Fibroblast of upper back skin (primary cell): Measurements from ENCODE around the gene SNAPC4.

Source experiments
- DNase-seq: peaks from one replicate; pipeline ENCODE4 v3.0.0-alpha.2; 2013

SNAPC4 gene

DNA sequence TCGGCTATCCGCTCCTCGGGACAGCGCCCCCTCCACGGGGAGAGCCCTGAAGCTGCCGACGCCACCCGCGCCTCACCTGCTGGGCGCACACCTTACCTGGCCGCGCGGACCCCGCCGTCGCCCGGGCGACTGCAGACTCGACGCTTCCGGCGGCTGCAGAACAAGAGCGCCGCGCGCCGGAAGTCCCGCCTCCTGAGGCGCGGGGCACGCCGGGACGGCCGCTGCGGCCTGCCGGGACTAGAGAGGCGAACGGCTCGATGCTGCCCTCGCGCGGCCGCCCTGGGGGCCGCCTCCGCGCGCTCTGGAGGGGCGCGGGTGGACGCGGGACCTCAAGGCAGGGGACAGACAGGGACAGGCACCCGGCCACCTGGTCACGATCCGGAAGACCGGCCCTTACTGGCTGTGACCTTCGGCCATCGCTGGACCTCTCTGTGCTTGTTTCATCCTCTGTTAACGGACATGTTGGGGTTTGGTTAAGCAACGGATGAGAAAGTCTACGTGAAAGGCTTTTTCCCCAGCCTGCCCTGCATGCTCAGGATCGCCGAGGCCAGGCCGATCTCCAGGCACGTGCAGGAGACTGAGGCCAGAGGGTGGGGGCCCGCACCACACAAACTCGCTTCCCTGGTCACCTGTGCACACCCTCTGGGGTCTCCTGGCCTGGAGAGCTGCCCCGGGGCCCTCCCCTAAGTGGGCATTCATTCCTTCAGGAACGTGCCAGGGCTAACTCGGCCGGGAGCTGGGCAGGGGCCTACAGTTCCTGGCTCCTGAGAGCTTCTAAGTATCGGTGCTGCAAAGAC is at the start of gene SNAPC4:
Gene SNAPC4 (minus strand): TSS at position 133 of the 797 bp plus-strand sequence. CDS start 1,742 bp downstream, outside the sequence.
- peak; percentile 80 for DNase-seq

GRCh38 chr9:136448655-136449054 is 48.7 kb upstream of the SNAPC4 start:
- no peak for DNase-seq

DNA sequence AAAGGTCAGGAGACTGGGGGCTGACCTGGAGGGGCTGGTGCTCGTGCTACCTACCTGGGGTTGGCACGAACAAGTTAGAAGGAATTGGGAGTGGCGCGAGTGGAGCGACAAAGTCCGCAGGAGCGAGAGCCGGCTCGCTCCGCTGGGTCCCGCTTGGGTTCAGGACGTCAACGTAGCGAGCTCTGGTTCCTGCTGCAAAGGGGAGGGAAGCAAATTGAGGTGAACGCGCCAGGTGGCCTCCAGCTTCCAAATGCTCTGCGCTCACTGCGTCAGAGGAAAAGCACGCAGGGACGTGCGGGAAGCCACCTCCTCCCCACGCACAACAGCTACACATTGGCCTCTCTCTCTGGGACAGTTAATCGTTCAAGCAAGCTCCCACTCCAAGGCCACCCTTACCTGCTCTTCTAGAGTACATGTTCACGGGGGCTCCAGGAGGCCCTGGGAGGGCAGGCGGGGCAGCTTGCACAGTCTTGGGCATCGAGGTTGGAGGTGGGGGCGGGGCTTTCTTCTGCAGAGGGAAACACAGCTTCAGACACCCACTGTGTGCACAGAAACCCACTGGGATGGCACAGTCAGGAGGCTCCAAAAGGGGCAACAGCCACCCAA is 47.3 kb upstream of the SNAPC4 start:
- no peak for DNase-seq

DNA sequence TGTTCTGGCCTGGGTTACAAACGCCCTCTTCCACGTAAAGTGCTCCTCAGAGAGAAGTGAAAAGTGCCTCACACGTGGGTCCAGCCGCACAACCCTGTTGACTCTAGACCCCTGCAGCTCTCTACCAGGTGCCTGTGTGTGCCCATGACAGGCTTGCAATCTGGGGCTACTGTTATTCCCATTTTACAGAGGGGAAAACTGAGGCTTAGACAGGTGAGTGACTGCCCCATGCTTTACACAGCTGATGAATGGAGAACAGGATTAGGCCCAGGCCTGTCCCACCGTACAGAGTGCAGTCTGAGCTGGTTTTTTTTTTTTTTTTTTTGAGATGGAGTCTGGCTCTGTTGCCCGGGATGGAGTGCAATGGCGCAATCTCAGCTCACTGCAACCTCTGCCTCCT is 45.8 kb upstream of the SNAPC4 start:
- no peak for DNase-seq

DNA sequence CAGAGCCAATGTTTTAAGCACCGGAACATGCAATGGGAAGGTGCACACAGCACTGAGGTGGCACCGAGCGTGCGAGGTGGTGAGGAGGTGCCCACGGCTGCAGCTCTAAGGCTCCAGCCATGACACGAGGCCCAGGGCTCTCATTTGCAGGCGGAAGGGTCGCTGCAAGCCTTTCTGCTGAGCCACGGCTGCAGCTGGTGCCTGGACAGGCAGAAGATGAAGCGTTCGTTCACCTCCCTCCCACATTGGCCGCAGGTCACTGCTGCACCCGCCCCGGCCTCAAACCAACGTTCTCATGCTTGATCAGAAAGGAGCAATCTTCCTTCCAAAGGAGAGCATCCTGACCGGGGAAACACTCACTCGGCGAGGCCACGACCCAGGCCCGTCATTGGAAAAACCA is 44.1 kb upstream of the SNAPC4 start:
- no peak for DNase-seq

DNA sequence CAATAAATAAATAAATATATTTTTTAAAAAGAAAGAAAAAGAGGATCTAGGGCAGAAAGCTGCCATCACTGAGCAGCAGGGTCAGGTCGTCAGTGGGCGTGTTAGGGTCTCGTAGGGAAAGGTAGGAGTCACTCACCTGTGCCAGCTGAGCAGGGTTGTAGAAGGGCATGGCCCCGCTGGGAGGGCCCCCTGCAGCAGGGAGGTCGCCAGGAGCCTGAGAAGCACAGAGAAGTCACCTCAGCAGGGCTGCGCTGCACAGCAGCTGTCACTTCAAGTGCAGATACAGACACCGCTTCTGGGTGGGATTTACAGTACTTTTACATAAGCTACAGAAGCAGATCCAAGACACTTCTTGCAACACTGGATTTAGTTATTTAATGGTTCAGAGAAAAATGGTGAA is 43.7 kb upstream of the SNAPC4 start:
- no peak for DNase-seq

GRCh38 chr9:136443087-136443486 is 43.1 kb upstream of the SNAPC4 start:
- DNase-seq: no peak

DNA sequence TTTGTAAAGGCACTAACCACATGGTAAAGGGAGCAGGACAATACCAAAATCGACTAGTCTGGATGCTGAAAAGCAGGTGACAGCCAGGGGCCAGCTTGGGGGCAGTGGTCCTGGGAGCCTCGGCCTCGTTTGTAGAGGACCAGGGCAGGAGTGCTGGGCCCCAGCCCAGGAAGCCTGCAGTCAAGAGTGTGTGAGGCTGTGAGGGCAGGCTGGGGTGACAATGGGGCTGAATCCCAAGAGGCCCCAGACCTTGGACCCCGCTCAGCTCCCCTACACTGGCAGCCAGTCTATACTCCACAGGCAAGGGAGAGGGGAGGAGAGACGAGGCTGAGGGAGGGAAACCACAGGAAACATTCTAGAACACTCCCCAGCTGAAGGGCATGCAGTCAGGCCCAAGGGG is 42.3 kb upstream of the SNAPC4 start:
- DNase-seq: no peak

DNA sequence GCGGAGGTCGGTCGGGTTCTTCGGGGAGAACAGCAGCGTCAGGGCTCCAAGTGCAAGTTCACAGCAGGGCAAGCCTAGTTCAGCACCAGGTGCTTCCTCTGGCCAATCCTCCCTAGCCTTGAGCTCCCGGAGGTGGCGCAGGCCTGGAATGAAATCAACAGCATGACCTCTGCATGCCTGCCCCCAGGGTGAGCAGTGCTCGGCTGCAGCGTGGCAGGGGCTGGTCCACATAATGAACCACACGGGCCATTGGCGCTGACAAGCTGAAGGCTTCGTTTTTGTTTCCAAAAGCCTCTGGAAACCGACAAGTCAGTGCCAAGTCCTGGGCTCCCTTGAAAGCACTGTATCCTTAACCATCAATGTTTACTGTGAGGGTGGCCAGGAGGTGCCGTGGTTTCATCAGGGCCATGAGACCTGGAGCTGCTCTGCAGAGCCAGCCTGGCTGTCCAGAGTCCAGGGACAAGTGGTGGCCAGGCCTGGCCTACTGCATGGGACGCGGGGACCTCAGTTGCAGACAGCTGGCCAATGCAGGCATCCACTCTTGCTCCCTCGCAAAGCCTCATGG is 41.8 kb upstream of the SNAPC4 start:
- no peak for DNase-seq

GRCh38 chr9:136441191-136441680 is 41.3 kb upstream of the SNAPC4 start:
- DNase-seq: no peak

- peak; percentile 54 for DNase-seq
These were observed 39.8 kb upstream of the SNAPC4 start, which contains the start of gene INPP5E for GRCh38 chr9:136439481-136440408. Gene INPP5E, minus strand, starts transcription at chr9:136439845. Its CDS starts 426 bp downstream, at chr9:136439419.

DNA sequence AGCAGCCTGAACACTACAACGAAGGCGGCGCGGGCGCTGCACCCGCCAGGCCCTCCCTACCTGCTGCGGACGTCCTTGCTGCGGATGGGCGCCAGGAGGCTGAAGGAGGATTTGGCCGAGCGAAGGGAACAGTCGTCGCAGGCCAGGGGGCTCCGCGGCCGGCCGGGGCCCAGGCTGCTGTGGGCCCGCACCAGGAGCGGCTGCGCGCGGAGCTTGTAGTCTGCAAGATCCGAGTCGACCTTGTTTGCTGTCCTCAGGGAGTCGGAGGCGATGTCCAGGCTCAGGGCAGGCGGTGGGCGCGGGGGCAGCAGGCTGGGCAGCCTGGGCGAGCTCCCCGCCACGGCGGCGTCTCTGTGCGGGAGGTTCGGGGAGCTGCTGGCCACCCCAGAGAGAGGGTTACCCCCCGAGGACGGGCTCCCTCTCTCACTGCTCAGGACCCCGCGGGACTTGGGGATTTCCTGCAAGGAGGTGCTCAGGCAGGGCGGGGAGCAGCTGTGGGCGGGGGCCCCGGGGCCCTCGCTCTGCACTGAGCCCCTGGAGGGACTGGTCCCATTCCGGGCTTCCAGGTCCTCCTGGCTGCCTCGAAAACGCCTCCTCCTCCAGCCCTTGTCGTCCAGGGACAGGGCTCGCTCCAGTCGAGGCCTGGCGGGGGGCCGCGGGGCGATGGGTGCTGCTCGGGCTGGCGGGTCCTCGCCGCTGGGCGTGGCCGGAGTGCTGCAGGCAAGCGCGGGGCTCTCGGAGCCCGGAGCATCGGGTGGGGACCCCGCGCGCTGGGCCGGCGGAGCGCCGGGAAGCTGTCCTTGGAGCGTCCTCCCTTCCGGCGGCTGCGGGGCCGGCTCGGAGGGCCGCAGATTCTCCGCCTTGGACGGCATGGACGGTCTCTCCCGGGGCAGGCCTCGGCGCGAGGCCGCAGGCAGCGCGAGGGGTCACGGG is 38.8 kb upstream of the SNAPC4 start:
- DNase-seq: peak; percentile 12

DNA sequence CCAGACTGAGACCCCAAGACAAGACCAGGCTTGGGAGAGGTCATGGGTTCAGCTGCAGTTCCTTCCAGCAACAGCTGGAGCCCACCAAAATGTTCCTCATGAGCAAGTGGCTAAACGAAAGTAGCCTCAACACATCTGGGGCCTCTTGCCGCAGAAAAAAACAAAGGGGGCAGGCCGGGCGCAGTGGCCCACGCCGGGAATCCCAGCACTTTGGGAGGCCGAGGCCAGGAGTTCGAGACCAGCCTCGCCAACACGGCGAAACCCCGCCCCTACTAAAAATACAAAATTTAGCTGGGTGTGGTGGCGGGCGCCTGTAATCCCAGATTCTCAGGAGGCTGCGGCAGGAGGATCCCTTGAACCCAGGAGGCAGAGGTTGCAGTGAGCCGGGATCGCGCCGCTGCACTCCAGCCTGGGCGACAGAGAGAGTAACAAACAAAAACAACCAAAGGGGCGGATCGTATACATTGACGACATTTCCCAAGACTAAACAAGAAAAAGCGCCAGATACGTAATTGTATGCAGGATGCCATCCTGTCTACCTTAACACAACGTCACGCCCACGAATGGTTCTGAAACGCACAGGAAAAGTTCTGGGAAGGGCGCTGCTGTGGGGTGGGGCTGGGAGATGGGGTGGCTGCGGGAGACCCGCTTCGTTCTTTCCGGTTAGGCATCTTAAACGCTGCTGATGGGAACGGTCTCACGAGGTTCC is 38.0 kb upstream of the SNAPC4 start:
- no peak for DNase-seq

GRCh38 chr9:136437430-136437829 is 37.5 kb upstream of the SNAPC4 start:
- peak; percentile 30 for DNase-seq

DNA sequence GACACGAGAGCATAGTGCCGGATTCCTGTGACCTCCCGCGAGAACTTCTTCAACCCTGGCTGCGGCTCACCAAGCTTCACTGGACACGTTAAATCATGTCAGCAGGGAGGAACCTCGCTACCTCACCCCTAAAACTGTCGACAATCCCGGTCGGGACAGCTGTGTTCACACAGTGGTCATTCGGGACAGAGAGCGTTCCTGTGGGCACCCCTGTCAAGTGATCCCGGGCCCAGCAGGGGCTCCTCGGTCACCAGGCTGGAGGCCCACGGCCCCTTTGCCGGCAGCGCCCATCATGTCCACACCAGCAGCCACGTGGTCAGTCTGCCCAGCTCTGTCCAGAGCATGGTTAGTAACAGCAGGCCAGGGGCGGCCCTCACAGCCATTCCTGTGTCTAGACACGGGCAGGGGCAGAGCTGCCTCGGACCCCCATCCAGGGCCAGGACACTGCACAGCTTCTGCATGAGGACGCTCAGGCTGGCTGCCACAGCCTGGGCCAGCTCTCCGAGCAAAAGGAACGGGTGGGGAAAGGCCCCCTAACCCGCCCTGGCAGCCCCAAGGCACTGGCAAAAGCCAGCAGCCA is 36.2 kb upstream of the SNAPC4 start:
- no peak for DNase-seq

DNA sequence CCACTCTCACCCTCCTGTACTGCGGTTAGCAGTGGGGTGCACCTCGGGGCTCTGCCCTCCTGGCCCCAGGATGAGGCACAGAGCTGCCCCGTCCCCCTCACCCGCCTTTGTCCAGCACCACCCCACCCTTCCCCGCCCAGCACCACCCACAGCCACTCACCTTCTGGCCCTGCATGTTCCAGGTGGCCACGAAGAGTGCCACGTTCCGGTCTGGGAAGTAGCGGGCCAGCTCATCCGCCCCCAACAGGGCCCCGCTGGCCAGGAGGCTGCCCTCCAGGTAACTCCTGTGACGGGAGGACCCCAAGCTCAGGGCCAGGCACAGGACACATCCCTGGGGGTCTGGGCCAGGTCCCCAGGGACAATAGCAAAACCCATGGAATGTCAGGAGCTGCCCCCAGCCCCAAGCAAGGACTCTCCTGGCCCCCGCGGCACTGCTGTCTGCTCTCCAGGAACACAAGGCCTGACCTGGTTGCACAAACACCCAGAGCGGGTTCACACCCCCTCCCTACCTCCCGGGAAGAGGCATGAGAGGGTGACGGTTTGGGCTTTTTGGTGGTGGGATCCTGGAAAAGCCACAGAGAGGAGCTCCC is 34.7 kb upstream of the SNAPC4 start:
- DNase-seq: no peak

GRCh38 chr9:136433849-136434579 is 34.0 kb upstream of the SNAPC4 start:
- DNase-seq: no peak

DNA sequence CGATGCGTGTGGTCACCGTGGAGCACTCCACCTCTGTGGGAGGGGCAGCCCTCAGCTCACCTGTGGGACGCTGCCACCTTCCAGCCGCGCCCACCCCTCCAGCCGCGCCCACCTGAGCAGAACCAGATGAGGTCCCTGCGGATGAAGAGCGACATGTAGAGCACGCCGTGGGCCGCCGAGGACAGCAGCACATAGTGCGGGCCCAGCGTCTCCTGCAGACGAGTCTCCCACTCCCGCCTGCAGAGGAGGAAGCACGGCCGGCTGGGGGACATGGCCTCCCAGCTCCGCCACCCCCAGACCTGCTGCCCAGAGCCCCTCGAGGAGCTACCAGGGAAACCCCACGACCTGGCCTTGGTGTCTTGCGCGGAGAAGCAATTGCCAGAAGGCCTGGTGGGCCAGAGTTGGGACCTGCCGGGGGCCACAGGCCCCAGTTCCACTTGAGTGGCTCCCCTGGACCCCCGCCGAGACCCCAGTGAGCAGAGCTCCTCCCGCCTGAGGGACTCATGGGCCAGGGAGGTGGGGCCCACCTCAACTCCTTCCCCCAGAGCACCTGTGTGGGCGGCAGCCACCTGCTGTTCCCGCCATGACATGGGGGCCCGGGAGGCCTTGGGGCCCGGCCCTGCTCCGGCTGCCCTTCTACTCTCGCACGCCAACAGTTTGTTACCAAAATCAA is 33.2 kb upstream of the SNAPC4 start:
- no peak for DNase-seq

- no peak for DNase-seq
These were observed 32.6 kb upstream of the SNAPC4 start for GRCh38 chr9:136432591-136432990.
